GM21423 (cell line): ENCODE measurements around the gene TXLNG.

ENCODE experiments used
- ATAC-seq: cut with Tn5 transposase; IDR thresholded peaks from one replicate; pipeline ENCODE4 v1.9.1; 2021; ENCODE audit warnings: mild to moderate bottlenecking, moderate library complexity; ENCODE audit not compliant: unreplicated experiment

TXLNG gene

DNA sequence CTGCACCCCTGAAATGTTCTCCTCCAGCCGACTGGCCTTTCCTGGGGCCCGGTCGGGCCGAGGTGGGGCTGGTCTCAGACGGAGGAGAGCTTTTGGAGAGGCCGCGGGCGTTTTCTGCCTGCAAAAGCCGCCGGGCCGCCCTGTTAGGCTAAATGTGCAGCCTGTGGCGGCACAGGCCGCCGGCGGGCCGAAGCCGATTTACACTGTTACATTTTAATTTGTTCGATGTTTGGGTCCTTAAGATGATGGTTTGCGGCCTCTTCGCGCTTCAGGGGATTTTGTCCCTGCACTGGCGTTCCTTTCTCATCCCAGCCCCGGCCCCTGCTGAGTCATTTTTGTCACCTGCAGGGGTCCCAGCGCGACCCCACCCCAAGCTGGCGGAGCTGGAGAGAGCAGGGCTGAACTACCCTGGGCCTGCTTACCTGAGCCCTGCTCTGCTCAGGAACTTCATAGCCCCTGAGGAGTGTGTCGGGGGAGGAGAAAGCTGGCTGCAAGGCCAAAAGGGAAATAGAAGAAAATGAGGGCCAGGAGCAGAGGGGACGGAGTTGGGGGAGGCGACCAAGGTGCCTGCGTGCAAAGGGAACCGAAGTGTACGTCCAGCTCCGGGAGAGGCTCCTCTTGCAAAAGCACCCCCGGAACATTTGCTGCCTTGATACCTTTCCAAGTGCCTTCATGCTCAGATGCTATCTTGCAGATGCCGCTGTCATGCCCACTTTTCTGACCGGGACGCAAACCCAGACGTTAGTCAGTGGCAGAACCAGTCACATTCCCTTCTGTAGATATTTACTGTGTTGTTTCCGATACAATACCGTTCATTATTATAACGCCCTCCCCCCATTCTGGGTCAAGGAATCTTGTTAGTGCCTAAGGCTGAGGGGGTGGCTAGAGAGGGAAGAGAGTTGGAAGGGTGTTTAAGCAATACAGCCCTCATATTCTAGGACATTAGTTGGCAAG is 84.9 kb downstream of the TXLNG start:
- ATAC-seq: peak; percentile 9

DNA sequence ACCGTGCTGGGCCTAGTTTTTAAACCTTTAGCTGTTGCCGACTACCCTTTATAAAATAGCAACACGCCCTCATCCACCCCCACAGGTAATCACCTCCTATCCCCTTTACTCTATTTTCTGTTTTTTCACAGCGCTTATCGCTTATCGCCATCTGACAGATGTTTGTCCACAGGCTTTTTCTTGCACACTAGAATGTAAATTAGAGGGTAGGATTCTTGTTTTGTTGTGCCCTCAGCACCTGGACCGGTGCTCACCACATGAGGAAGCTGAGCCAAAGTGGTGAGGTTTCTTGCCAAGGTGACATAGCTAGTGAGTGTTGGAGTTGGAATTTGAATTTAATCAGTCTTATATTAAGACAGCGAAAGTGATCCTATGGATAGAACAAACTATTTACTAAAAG is 86.8 kb downstream of the TXLNG start:
- ATAC-seq: no peak

DNA sequence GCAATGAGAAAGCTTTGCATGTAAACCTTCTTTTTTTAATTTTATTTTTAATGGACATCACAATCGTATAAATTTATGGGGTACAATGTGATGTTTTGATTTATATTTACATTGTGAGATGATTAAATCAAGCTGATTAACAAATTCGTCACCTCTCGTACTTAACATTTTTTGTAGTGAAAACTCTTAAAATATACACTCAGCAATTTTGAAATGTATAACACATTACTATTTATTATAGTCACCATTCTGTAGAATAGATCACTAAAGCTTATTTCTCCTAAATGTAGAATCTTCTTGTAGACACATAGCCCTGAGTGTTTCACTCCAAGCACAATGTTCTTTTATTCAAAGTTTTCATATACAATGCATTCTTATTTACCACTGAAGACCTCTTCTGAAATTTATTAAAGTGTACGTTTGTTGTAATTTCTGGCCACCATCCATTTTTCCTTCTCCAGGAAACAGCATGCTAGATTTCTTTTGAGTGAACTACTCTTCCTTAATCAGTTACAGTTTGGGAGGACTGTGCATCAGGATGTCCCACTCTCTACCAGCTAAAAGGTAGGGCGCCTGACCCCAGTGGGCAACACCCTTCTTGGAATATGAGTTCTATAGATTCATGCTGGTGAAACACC is 88.3 kb downstream of the TXLNG start:
- no peak for ATAC-seq

DNA sequence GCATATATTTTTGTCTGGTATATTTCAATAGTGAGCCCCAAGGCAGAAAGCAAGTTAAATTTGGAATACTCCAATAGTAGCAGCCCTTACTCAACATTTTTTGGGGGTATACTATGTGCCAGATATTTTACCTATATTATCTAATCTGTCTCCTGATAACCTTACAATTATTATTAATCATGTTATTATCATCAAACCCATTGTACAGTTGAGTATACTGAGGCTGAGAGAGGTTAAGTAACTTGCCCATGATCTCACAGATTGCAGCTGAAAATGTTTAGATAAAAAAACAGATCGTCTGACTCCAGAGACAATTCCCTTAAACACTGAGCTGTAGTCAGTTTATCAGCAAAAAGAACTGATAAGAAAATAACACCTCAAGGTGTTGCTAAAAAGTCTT is 90.4 kb downstream of the TXLNG start:
- ATAC-seq: no peak

DNA sequence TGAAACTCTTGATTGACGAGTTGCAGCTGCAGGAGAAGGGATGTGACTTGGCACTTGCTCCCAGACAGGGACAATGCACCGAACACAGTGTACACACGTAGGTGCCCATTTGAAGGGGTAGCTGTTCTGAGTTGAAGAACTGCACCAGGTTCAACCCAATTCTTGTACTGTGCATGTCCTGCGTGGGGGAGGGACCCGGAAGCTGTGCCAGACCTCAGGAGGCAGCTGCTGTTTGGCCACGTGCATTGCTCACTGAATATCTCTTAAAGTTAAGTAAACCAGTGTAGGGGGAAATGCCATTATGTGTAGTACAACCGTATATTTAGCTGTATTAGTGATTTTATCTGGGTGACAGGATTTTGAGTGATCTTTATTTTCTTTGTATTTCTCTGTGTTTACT is 95.9 kb downstream of the TXLNG start:
- peak; percentile 68 for ATAC-seq

DNA sequence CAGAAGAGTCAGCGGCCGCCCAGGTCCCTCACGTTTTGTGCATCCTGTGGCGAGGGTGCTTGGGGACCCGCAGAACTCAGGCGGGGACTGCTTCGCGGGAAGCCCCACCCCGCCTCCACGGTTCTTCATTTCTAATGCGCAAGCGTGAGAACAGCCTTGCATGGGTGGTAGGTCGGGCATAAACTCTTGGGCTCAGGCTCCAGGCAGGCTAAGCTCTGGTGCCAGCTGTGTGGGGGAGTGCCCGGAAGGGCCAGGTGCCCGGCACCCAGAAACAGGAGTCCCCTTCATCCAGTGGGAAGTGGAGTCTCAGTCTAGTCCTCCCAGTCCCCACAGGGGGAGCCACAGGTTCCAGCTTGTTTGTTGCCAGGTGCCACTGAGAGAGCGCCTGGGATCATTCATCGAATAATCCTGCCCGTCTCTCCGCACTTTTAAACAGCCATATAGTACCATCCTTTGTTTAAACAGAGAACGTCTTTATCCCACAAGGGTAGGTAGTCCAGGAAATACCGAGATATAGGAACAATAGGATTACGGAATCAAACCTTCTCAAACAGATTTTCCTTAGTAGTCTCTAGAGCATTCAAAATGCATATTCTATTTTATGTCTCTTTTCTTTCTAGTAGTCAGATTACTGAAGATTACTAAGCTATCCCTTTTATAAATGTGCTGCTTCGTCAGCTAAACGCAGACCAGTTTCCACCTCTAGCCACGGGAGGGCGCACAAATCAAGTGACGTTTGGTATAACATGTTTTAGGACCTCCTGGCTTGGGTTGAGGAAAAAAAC is 96.6 kb downstream of the TXLNG start:
- ATAC-seq: peak; percentile 58

DNA sequence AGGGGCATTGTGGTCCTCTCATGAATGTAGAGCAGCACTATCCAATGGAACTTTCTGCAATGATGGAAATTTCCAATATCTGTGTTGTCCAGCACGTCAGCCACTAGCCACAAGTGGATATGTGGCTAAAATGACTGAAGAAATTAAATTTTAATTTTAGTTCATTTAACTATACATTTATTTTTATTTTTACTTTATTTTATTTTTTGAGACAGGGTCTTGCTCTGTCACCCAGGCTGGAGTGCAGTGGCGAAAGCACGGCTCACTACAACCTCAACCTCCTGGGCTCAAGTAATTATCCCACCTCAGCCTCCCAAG is 97.2 kb downstream of the TXLNG start:
- no peak for ATAC-seq

DNA sequence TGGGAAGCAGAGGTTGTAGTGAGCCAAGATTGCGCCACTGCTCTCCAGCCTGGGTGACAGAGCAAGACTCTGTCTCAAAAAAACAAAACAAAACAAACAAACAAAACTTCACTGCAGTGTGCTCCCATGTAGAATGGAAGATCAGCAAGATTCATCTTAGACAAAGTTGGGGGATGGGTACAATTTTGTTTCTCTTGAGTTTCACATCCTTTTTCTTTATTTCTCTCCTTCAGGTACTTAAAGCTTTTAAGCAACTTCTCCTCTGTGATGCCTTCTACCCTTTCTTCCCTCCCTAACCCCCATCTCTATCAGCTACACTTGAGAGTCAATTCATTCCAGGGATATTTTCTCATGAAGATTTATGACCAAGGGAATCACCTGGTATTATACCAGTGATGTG is 99.4 kb downstream of the TXLNG start:
- ATAC-seq: no peak

DNA sequence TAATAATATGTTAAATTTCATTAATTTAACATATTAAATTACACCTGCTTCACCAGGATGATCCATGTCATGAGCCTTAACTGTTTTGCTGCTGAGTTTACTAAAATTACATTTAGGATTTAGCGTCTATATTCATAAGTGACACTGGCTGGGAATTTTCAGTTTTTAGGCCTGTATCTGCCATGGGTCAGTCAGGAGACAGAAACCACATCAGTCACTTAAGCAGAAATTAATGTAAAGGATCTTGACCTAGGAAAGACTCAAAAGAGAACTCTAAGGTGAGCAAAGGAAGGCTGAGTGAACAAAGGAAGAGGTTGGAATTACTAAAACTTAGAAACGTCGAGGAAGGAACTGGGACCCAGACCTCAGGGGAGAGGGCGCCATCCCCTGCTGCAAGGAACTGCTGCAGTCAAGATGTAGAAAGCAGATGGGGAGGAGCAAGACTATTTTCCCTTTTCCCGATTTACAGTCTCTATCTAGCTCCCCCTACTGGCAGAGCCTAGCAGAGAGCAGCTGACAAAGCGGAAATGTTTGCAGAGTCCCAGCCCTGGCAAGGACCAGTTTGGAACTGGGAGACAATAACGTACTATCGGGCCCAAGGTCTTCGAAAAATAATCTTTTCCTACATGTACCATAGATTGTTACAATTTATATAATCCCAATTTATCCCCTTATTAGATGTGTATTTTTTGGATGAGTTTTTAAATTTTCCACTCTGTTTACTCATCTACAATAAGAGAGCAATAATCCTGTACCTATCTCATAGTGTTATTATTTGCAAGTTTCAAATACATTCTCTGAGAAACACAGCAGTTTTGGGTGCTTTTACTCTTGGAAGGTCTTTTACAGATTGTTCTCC is 106.5 kb downstream of the TXLNG start:
- ATAC-seq: peak; percentile 89
